Measurements from ENCODE around the gene NUP133. TPM values are rescaled to one million over a fixed set of nuclear protein-coding genes. Genes with fewer than 3 reads are reported as not detected.

Gene NUP133
- total and polyA plus RNA-seq, 2 experiments from 2014 or later = 29.5 to 65.4 TPM

DNA sequence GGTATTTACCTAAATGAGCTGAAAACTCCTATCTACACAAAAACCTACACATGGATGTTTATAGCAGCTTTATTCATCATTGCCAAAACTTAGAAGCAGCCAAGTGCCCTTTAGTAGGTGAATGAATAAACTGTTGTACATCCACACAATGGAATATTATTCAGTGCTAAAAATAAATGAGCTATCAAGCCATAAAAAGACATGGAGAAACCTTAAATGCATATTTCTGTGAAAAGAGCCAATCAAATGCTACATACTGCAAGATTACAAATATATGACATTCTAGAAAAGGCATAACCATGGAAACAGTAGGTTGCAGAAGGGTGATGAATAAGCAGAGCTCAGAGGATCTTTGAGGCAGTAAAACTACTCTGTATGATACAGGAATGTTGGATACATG, 27.1 kb upstream of the NUP133 start:
- H3K4me1 ChIP-seq (ENCODE audit: insufficient read depth) = no peaks in the 10 kb centered on the region
- peaks cover 5% of the 10 kb centered on the region; the same call in 1 of the 2 replicates for H3K36me3 ChIP-seq (ENCODE audit: insufficient read depth)
- no peaks in the 10 kb centered on the region for H3K27me3 ChIP-seq (ENCODE audit: insufficient read depth)
- H3K27ac ChIP-seq (ENCODE audit: low read depth) = no peak overlapping the region
- H2AFZ ChIP-seq = no peak overlapping the region
- Mint-ChIP-seq H3K4me1 (no peaks in the 10 kb centered on the region), H3K9me3 (no peaks in the 10 kb centered on the region), H3K36me3 (ENCODE audit: low read depth) (peaks cover 26% of the 10 kb centered on the region), H3K27me3 (ENCODE audit: insufficient read depth, low read depth, poor library complexity) (peaks cover 2% of the 10 kb centered on the region), H3K27ac (no peak overlapping the region), H3K4me3 (no peak overlapping the region)
- no peaks in the 10 kb centered on the region for H3F3A ChIP-seq (replicated peaks; ENCODE audit: low read depth)
- no peak overlapping the region for H3K4me2 ChIP-seq
- H4K20me1 ChIP-seq (replicated peaks; ENCODE audit: insufficient read depth) = peaks cover 5% of the 10 kb centered on the region; the same call in 1 of the 2 replicates
- no peaks in the 10 kb centered on the region for H3K79me2 ChIP-seq (replicated peaks; ENCODE audit: insufficient read depth)
- ATAC-seq = no peak
- no peak for DNase-seq (ENCODE audit: low spot score)
- TF ChIP-seq, protein P1, sequence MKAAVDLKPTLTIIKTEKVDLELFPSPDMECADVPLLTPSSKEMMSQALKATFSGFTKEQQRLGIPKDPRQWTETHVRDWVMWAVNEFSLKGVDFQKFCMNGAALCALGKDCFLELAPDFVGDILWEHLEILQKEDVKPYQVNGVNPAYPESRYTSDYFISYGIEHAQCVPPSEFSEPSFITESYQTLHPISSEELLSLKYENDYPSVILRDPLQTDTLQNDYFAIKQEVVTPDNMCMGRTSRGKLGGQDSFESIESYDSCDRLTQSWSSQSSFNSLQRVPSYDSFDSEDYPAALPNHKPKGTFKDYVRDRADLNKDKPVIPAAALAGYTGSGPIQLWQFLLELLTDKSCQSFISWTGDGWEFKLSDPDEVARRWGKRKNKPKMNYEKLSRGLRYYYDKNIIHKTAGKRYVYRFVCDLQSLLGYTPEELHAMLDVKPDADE (IDR thresholded peaks at IDR 0.05) = no peak
- TF ChIP-seq NANOG (IDR thresholded peaks at IDR 0.05; ENCODE audit: borderline replicate concordance) (no peak), CREB1 (CRISPR knock-in tag; IDR thresholded peaks at IDR 0.05; ENCODE audit: low read depth) (no peak), STAT1 (IDR thresholded peaks at IDR 0.05; ENCODE audit: unreplicated experiment) (no peak), JUNB (IDR thresholded peaks at IDR 0.05; ENCODE audit: unreplicated experiment) (no peak), POLR2AphosphoS5 (IDR thresholded peaks at IDR 0.05; ENCODE audit: low read depth) (no peak), ZNF331 (CRISPR knock-in tag; IDR thresholded peaks at IDR 0.05; ENCODE audit: low read depth) (no peak), ZNF114 (CRISPR knock-in tag; IDR thresholded peaks at IDR 0.05) (no peak), EZH2phosphoT487 (IDR thresholded peaks at IDR 0.05; ENCODE audit: unreplicated experiment) (no peak)
- TF ChIP-seq, protein P2, sequence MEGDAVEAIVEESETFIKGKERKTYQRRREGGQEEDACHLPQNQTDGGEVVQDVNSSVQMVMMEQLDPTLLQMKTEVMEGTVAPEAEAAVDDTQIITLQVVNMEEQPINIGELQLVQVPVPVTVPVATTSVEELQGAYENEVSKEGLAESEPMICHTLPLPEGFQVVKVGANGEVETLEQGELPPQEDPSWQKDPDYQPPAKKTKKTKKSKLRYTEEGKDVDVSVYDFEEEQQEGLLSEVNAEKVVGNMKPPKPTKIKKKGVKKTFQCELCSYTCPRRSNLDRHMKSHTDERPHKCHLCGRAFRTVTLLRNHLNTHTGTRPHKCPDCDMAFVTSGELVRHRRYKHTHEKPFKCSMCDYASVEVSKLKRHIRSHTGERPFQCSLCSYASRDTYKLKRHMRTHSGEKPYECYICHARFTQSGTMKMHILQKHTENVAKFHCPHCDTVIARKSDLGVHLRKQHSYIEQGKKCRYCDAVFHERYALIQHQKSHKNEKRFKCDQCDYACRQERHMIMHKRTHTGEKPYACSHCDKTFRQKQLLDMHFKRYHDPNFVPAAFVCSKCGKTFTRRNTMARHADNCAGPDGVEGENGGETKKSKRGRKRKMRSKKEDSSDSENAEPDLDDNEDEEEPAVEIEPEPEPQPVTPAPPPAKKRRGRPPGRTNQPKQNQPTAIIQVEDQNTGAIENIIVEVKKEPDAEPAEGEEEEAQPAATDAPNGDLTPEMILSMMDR (conservative IDR thresholded peaks at IDR 0.05; ENCODE audit: low read depth in 2 of 2) = no peak
- TF ChIP-seq, protein P3, sequence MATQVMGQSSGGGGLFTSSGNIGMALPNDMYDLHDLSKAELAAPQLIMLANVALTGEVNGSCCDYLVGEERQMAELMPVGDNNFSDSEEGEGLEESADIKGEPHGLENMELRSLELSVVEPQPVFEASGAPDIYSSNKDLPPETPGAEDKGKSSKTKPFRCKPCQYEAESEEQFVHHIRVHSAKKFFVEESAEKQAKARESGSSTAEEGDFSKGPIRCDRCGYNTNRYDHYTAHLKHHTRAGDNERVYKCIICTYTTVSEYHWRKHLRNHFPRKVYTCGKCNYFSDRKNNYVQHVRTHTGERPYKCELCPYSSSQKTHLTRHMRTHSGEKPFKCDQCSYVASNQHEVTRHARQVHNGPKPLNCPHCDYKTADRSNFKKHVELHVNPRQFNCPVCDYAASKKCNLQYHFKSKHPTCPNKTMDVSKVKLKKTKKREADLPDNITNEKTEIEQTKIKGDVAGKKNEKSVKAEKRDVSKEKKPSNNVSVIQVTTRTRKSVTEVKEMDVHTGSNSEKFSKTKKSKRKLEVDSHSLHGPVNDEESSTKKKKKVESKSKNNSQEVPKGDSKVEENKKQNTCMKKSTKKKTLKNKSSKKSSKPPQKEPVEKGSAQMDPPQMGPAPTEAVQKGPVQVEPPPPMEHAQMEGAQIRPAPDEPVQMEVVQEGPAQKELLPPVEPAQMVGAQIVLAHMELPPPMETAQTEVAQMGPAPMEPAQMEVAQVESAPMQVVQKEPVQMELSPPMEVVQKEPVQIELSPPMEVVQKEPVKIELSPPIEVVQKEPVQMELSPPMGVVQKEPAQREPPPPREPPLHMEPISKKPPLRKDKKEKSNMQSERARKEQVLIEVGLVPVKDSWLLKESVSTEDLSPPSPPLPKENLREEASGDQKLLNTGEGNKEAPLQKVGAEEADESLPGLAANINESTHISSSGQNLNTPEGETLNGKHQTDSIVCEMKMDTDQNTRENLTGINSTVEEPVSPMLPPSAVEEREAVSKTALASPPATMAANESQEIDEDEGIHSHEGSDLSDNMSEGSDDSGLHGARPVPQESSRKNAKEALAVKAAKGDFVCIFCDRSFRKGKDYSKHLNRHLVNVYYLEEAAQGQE (IDR thresholded peaks at IDR 0.05; ENCODE audit: unreplicated experiment) = no peak
- no peak overlapping the region for H3K4me3 ChIP-seq
- no peaks in the 10 kb centered on the region for H3K9me2 ChIP-seq (ENCODE audit: insufficient read depth)
